ENCODE data around the gene VPS9D1. TPM values are rescaled to one million over a fixed set of nuclear protein-coding genes. Genes with fewer than 3 reads are reported as not detected.

Gene VPS9D1
- total and polyA plus RNA-seq, 9 donors: 0.50 to 15.5 (median 9.7) TPM

DNA sequence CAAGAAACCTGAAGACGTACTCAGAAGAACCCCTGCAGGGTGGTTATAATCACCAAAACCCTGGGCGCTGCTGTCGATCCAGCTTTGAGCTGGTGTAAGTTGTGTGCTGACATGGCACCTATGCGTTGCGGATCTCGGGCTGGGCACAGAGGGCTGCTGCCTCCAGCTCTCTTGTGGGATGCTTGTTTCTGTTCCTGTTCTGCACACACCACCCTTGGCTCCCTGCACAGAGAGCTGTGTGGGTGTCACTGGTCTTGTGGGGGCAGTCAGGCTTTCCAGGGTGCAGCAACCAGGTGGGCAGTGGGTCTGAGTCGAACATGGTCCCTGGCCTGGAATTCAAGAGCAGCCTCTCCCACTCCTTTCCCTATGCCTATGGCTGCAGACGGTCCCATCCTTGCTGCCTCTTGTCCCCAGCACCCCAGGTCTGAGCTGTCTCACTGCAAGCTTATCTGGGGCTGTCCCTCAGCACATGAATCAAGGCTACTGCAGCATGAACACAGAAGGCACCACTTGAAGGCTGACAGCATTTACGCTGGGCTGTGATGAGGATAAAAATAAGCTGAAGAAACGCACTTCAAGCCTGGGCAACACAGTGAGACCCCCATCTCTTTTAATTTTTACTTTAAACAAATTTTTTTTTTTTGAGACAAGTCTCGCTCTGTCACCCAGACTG, 20.8 kb upstream of the VPS9D1 start:
- H3K4me3 ChIP-seq: no peak overlapping the region
- H3K27ac ChIP-seq: no peak overlapping the region
- no peaks in the 10 kb centered on the region for H3K36me3 ChIP-seq
- TF ChIP-seq EP300 (IDR thresholded peaks at IDR 0.05) (no peak), CTCF (IDR thresholded peaks at IDR 0.05) (no peak), POLR2A (IDR thresholded peaks at IDR 0.05) (no peak)
- H3K9me3 ChIP-seq: no peaks in the 10 kb centered on the region
- H3K27me3 ChIP-seq: no peaks in the 10 kb centered on the region
- 70 to 78% (median 78%) methylated on average over 11 of the region's 11 CpGs for WGBS, 3 donors
- peaks cover 5% of the 10 kb centered on the region for H3K4me1 ChIP-seq (ENCODE audit: insufficient read depth)
- no peak for DNase-seq
- intact Hi-C loops (cut with DNase I): no loop called here

DNA sequence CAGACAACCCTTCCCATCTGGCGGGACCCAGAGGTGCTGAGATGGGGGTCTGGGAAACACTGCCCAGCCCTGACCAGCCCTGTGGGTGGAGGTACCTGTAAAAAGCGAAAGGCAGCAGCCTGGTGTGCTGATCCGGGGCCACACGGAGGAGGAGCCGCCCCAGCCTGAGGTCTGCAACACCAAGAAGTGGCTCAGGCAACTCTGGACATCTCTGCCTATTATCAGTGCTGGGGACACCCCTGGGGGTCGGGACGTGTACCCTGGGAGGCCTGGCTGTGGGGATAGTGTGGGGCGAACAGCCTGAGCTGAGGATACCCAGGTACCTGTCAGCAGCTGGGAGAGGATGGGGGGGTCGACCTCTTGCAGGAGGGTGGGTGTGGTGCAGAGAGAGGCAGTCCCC, 18.7 kb upstream of the VPS9D1 start:
- H3K27ac ChIP-seq: no peak overlapping the region
- H3K4me1 ChIP-seq (ENCODE audit: insufficient read depth): no peaks in the 10 kb centered on the region
- no peak overlapping the region for H3K4me3 ChIP-seq
- intact Hi-C loops (cut with DNase I): no loop called here
- no peaks in the 10 kb centered on the region for H3K27me3 ChIP-seq
- H3K36me3 ChIP-seq: no peaks in the 10 kb centered on the region
- TF ChIP-seq POLR2A (IDR thresholded peaks at IDR 0.05) (no peak), CTCF (IDR thresholded peaks at IDR 0.05) (no peak), EP300 (IDR thresholded peaks at IDR 0.05) (no peak)
- no peaks in the 10 kb centered on the region for H3K9me3 ChIP-seq
- WGBS, 3 donors: 84 to 86% (median 84%) methylated on average over 9 of the region's 9 CpGs
- no peak for DNase-seq

GRCh38 chr16:89738538-89739317, 18.0 kb upstream of the VPS9D1 start:
- Histone ChIP-seq H3K4me3 (no peak overlapping the region), H3K27ac (no peak overlapping the region), H3K36me3 (no peaks in the 10 kb centered on the region), H3K4me1 (ENCODE audit: insufficient read depth) (no peaks in the 10 kb centered on the region), H3K9me3 (no peaks in the 10 kb centered on the region), H3K27me3 (no peaks in the 10 kb centered on the region)
- TF ChIP-seq CTCF (IDR thresholded peaks at IDR 0.05) (no peak), EP300 (IDR thresholded peaks at IDR 0.05) (no peak), POLR2A (IDR thresholded peaks at IDR 0.05) (no peak)
- DNase-seq: no peak
- 74% methylated on average over 20 of the region's 20 CpGs for WGBS, 3 donors
- intact Hi-C loops (cut with DNase I): no loop called here

DNA sequence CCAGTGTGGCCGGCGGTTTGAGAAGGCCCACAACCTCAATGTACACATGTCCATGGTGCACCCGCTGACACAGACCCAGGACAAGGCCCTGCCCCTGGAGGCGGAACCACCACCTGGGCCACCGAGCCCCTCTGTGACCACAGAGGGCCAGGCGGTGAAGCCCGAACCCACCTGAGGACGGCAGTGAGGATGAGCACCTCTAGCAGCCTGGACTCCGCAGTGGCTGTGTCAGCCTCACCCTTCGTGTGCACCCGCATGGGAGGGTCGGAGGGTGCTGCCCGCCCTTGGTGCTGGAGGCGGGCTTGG, 17.3 kb upstream of the VPS9D1 start:
- no peak for TF ChIP-seq EP300 (IDR thresholded peaks at IDR 0.05)
- TF ChIP-seq CTCF (IDR thresholded peaks at IDR 0.05): no peak
- 86 to 94% (median 88%) methylated on average over 14 of the region's 14 CpGs for WGBS, 3 donors
- no peak overlapping the region for H3K27ac ChIP-seq
- no peak for DNase-seq
- H3K4me1 ChIP-seq (ENCODE audit: insufficient read depth): no peaks in the 10 kb centered on the region
- intact Hi-C loops (cut with DNase I): no loop called here
- H3K36me3 ChIP-seq: no peaks in the 10 kb centered on the region
- H3K9me3 ChIP-seq: no peaks in the 10 kb centered on the region
- no peak overlapping the region for H3K4me3 ChIP-seq
- H3K27me3 ChIP-seq: no peaks in the 10 kb centered on the region

All from ovary (tissue), 9 donors.